ENCODE results near the gene TCEAL8.
A peak's percentile ranks its signal among the peaks of the same experiment; 100 is the strongest.

TCEAL8 gene, protein sequence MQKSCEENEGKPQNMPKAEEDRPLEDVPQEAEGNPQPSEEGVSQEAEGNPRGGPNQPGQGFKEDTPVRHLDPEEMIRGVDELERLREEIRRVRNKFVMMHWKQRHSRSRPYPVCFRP

GRCh38 chrX:103254921-103255493, at the start of gene TCEAL8:
Gene TCEAL8 (minus strand): TSS chrX:103255155. CDS start chrX:103253979, 1,176 bp downstream.
- peaks cover 6% of the 10 kb centered on the region for H3K4me1 ChIP-seq (ENCODE audit: control insufficient read depth, insufficient read depth, low read length)
- H3K9me3 ChIP-seq (ENCODE audit: control insufficient read depth, insufficient read depth, low read length), result no peaks in the 10 kb centered on the region
- H3K9ac ChIP-seq (ENCODE audit: low read depth, low read length), result peak within 1 kb of the TSS; percentile 96
- no peaks in the 10 kb centered on the region for H3K27me3 ChIP-seq (ENCODE audit: control insufficient read depth, insufficient read depth, low read length)
- H3K4me3 ChIP-seq (ENCODE audit: low read depth, low read length), result peak within 1 kb of the TSS; percentile 99
- H3K36me3 ChIP-seq (ENCODE audit: control insufficient read depth, insufficient read depth, low read length), result no peaks in the 10 kb centered on the region

DNA sequence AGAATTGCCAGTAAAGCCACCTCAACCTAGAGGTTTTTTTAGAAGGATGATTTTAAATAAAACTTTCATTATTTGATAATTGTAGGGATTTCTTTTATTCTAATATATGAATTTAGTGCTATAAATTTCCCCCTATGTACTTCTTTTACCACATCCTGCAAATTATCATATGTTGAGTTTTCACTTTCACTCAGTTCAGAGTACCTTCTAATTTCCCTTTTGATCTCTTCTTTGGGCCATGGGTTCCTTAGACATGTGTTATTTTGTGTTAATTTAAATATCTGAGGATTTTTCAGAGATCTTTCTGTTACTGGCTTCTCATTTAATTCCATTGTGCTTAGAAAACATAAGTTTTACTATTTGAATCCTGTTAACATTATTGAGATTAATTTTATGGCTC, 49.8 kb upstream of the TCEAL8 start:
- Histone ChIP-seq H3K9me3 (ENCODE audit: control insufficient read depth, insufficient read depth, low read length) (no peaks in the 10 kb centered on the region), H3K4me1 (ENCODE audit: control insufficient read depth, insufficient read depth, low read length) (no peaks in the 10 kb centered on the region), H3K36me3 (ENCODE audit: control insufficient read depth, insufficient read depth, low read length) (no peaks in the 10 kb centered on the region), H3K27me3 (ENCODE audit: control insufficient read depth, insufficient read depth, low read length) (no peaks in the 10 kb centered on the region), H3K9ac (ENCODE audit: low read depth, low read length) (no peak overlapping the region), H3K4me3 (ENCODE audit: low read depth, low read length) (no peak overlapping the region)

DNA sequence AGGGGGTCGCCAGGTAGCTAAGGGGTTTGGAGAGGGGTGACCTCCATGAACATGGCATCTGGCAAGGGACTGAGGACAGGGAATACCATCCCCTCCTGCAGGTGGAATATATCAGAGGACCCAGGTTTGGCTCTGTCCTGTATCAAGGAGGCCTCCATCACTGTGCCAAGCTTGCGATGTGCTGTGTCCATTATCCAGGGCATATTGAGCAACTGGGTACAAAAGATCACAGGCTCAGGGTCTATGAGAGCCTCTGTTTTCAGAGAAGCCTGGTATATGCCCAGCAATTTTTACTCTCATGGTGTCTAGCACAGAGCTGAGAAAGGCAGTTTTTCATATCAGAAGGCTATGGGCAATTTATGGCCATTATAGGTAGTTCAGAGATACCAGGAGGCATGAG, 38.2 kb upstream of the TCEAL8 start:
- H3K4me3 ChIP-seq (ENCODE audit: low read depth, low read length), result no peak overlapping the region
- no peaks in the 10 kb centered on the region for H3K9me3 ChIP-seq (ENCODE audit: control insufficient read depth, insufficient read depth, low read length)
- H3K9ac ChIP-seq (ENCODE audit: low read depth, low read length), result no peak overlapping the region
- H3K4me1 ChIP-seq (ENCODE audit: control insufficient read depth, insufficient read depth, low read length), result peaks cover 10% of the 10 kb centered on the region
- H3K36me3 ChIP-seq (ENCODE audit: control insufficient read depth, insufficient read depth, low read length), result no peaks in the 10 kb centered on the region
- peaks cover 21% of the 10 kb centered on the region for H3K27me3 ChIP-seq (ENCODE audit: control insufficient read depth, insufficient read depth, low read length)

DNA sequence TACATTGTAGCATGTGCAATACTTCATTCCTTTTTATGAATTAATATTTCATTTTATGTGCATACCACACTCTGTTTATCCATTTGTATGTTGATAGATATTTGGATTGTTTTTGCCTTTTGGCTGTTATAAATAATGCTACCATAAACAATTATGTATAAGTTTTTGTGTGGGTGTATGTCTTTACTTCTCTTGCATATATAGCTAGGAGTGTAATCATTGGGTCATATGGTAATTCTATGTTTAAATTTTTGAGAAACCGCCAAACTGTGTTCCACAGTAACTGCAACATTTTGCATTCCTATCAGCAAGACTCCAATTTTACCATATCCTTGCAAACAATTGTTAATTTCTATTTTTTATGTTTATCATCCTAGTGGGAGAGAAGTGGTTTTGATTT, 24.7 kb upstream of the TCEAL8 start:
- Histone ChIP-seq H3K4me3 (ENCODE audit: low read depth, low read length) (no peak overlapping the region), H3K27me3 (ENCODE audit: control insufficient read depth, insufficient read depth, low read length) (peaks cover 10% of the 10 kb centered on the region), H3K9ac (ENCODE audit: low read depth, low read length) (no peak overlapping the region)

DNA sequence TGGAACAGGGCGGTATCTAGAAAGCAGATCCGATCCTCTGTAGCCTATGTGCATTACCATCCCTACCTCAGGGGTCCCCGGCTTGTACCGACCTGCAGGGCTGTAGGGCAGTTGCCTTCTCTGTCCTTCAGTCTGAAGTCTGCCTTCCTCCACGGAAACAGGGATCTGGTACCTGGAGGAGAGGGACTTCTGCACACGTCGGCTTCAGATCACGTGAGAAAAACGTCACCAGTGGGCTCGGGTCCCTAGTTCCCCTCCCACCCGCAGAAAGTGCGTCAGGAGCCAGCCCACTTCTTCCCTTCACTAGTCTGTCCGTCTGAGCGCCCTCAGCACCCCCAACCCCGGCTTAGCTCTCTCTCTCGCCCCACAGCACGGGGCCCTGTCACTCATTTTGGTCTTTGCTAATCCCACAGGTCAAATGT, 21.6 kb upstream of the TCEAL8 start, which contains the start of gene TCEAL5:
Gene TCEAL5 (minus strand): TSS at position 170 of the 422 bp plus-strand sequence. CDS start 2,187 bp downstream, outside the sequence.
- H3K9ac ChIP-seq (ENCODE audit: low read depth, low read length), result no peak within 1 kb of the TSS
- no peaks in the 10 kb centered on the region for H3K4me1 ChIP-seq (ENCODE audit: control insufficient read depth, insufficient read depth, low read length)
- H3K4me3 ChIP-seq (ENCODE audit: low read depth, low read length), result peak within 1 kb of the TSS; percentile 66
- H3K36me3 ChIP-seq (ENCODE audit: control insufficient read depth, insufficient read depth, low read length), result no peaks in the 10 kb centered on the region
- H3K9me3 ChIP-seq (ENCODE audit: control insufficient read depth, insufficient read depth, low read length), result no peaks in the 10 kb centered on the region
- peaks cover 10% of the 10 kb centered on the region for H3K27me3 ChIP-seq (ENCODE audit: control insufficient read depth, insufficient read depth, low read length)

More for the DNA sequence above, 24.7 kb upstream of the TCEAL8 start:
- H3K36me3 ChIP-seq (ENCODE audit: control insufficient read depth, insufficient read depth, low read length), result no peaks in the 10 kb centered on the region
- H3K4me1 ChIP-seq (ENCODE audit: control insufficient read depth, insufficient read depth, low read length), result no peaks in the 10 kb centered on the region
- no peaks in the 10 kb centered on the region for H3K9me3 ChIP-seq (ENCODE audit: control insufficient read depth, insufficient read depth, low read length)

DNA sequence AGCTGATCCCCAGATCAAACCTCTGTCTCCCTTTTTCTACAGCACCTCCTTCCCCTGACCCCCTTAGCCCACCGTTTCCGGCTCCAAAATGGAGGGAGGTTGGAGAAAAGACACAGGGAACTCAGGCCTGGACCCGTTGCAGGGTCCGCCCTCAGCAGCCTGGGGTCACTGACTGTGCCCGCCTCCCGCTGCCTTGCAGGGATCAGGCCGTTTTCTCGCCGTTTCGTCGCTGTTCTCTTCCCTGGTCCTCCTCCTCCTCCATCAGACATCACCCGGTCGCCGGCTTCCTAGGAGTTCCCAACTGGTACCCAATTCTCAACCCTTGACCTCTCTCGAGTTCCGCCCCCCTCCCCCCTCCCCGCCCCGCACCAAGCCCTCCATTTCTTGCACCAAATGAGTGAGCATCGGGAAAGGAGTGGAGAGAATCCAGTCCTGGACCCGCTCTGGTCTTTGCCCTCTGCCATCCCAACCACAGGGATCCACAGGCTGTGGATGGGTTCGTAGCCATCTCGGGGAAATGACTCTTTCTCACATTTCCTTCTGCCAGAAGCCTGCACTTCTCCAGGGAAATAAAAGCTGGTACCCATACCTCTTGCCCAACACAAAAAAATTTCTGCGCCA, 21.1 kb upstream of the TCEAL8 start:
- H3K36me3 ChIP-seq (ENCODE audit: control insufficient read depth, insufficient read depth, low read length), result no peaks in the 10 kb centered on the region
- H3K4me3 ChIP-seq (ENCODE audit: low read depth, low read length), result peak overlapping the region; percentile 66
- H3K4me1 ChIP-seq (ENCODE audit: control insufficient read depth, insufficient read depth, low read length), result no peaks in the 10 kb centered on the region
- no peak overlapping the region for H3K9ac ChIP-seq (ENCODE audit: low read depth, low read length)
- no peaks in the 10 kb centered on the region for H3K9me3 ChIP-seq (ENCODE audit: control insufficient read depth, insufficient read depth, low read length)
- H3K27me3 ChIP-seq (ENCODE audit: control insufficient read depth, insufficient read depth, low read length), result peaks cover 10% of the 10 kb centered on the region

GRCh38 chrX:103274284-103274683, 19.3 kb upstream of the TCEAL8 start:
- Histone ChIP-seq H3K36me3 (ENCODE audit: control insufficient read depth, insufficient read depth, low read length) (no peaks in the 10 kb centered on the region), H3K9me3 (ENCODE audit: control insufficient read depth, insufficient read depth, low read length) (no peaks in the 10 kb centered on the region), H3K4me3 (ENCODE audit: low read depth, low read length) (no peak overlapping the region), H3K4me1 (ENCODE audit: control insufficient read depth, insufficient read depth, low read length) (no peaks in the 10 kb centered on the region), H3K9ac (ENCODE audit: low read depth, low read length) (no peak overlapping the region), H3K27me3 (ENCODE audit: control insufficient read depth, insufficient read depth, low read length) (peaks cover 10% of the 10 kb centered on the region)

- Histone ChIP-seq H3K27me3 (ENCODE audit: control insufficient read depth, insufficient read depth, low read length) (no peaks in the 10 kb centered on the region), H3K4me3 (ENCODE audit: low read depth, low read length) (no peak overlapping the region), H3K4me1 (ENCODE audit: control insufficient read depth, insufficient read depth, low read length) (peaks cover 2% of the 10 kb centered on the region), H3K36me3 (ENCODE audit: control insufficient read depth, insufficient read depth, low read length) (no peaks in the 10 kb centered on the region), H3K9ac (ENCODE audit: low read depth, low read length) (no peak overlapping the region), H3K9me3 (ENCODE audit: control insufficient read depth, insufficient read depth, low read length) (no peaks in the 10 kb centered on the region)
Observed at GRCh38 chrX:103258275-103258674, 3.3 kb upstream of the TCEAL8 start.

DNA sequence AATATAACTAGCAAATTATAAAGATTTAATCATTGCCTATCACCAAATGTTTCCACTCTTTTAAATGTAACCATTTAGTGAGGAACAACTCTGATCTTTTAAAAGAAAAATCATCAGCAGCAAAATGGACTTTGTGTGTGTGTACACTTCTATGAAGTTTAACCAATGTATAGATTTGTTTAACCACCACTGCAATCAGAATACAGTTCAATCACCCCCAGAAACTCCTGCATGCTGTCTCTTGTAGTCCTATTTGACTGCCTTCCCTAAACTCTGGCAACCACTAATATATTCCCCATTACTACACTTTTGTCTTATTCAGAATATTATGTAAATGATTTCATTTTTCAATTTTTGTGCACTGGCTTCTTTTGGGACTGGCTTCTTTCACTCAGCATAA, 1.7 kb upstream of the TCEAL8 start:
- Histone ChIP-seq H3K9ac (ENCODE audit: low read depth, low read length) (no peak overlapping the region), H3K9me3 (ENCODE audit: control insufficient read depth, insufficient read depth, low read length) (no peaks in the 10 kb centered on the region), H3K4me1 (ENCODE audit: control insufficient read depth, insufficient read depth, low read length) (peaks cover 2% of the 10 kb centered on the region), H3K4me3 (ENCODE audit: low read depth, low read length) (no peak overlapping the region), H3K27me3 (ENCODE audit: control insufficient read depth, insufficient read depth, low read length) (no peaks in the 10 kb centered on the region), H3K36me3 (ENCODE audit: control insufficient read depth, insufficient read depth, low read length) (no peaks in the 10 kb centered on the region)

GRCh38 chrX:103254171-103254824, 657 bp downstream of the TCEAL8 start:
- H3K36me3 ChIP-seq (ENCODE audit: control insufficient read depth, insufficient read depth, low read length), result no peaks in the 10 kb centered on the region
- peak overlapping the region; percentile 99 for H3K4me3 ChIP-seq (ENCODE audit: low read depth, low read length)
- peaks cover 6% of the 10 kb centered on the region for H3K4me1 ChIP-seq (ENCODE audit: control insufficient read depth, insufficient read depth, low read length)
- H3K9me3 ChIP-seq (ENCODE audit: control insufficient read depth, insufficient read depth, low read length), result no peaks in the 10 kb centered on the region
- no peaks in the 10 kb centered on the region for H3K27me3 ChIP-seq (ENCODE audit: control insufficient read depth, insufficient read depth, low read length)
- peak overlapping the region; percentile 96 for H3K9ac ChIP-seq (ENCODE audit: low read depth, low read length)

DNA sequence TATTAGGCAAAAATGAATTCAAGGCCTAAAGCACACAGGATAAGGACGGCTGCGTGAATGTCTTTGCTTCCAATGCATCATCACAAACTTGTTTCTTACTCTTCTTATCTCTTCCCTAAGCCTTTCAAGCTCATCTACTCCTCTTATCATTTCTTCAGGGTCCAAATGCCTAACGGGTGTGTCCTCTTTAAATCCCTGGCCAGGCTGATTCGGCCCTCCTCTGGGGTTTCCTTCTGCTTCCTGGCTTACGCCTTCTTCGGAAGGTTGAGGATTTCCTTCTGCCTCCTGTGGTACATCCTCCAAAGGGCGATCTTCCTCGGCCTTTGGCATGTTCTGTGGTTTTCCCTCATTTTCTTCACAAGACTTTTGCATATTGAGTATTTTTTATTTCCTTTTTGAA, 1.3 kb downstream of the TCEAL8 start:
- Histone ChIP-seq H3K27me3 (ENCODE audit: control insufficient read depth, insufficient read depth, low read length) (no peaks in the 10 kb centered on the region), H3K9ac (ENCODE audit: low read depth, low read length) (peak overlapping the region; percentile 96), H3K4me1 (ENCODE audit: control insufficient read depth, insufficient read depth, low read length) (peaks cover 6% of the 10 kb centered on the region), H3K9me3 (ENCODE audit: control insufficient read depth, insufficient read depth, low read length) (no peaks in the 10 kb centered on the region), H3K4me3 (ENCODE audit: low read depth, low read length) (peak overlapping the region; percentile 99), H3K36me3 (ENCODE audit: control insufficient read depth, insufficient read depth, low read length) (no peaks in the 10 kb centered on the region)

DNA sequence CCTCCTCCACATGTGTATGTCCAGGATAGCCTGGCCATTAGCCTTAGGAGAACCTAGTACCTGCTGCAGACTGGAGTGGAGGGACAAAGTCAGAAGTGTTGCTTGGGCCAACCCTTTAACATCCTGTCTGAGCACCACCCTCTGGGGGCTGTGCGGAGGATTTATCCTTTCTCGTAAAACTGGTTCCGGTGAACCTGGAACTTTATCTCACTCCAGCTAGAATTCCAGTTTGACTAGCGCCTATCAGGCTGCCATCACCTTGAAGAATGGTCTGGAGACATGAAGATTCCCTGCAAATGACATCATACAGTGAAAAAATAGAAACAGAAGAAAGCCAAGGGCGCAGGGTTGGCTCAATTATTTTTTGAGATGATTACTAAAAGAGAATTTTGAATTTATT, 4.0 kb downstream of the TCEAL8 start:
- Histone ChIP-seq H3K9ac (ENCODE audit: low read depth, low read length) (no peak overlapping the region), H3K9me3 (ENCODE audit: control insufficient read depth, insufficient read depth, low read length) (no peaks in the 10 kb centered on the region), H3K36me3 (ENCODE audit: control insufficient read depth, insufficient read depth, low read length) (no peaks in the 10 kb centered on the region), H3K27me3 (ENCODE audit: control insufficient read depth, insufficient read depth, low read length) (no peaks in the 10 kb centered on the region), H3K4me1 (ENCODE audit: control insufficient read depth, insufficient read depth, low read length) (peaks cover 6% of the 10 kb centered on the region), H3K4me3 (ENCODE audit: low read depth, low read length) (no peak overlapping the region)
